Activated CD4-positive, alpha-beta memory T cell treated with anti-CD3 and anti-CD28 coated beads for 36 hours (primary cell): ENCODE results near the gene COA8. TPM values are rescaled to one million over a fixed set of nuclear protein-coding genes. Genes with fewer than 3 reads are reported as not detected.

ENCODE experiments used
- CTCF ChIA-PET: fragments of 350-600 bp; sonication (Branson Sonifier 250); formaldehyde crosslinking; loops from one replicate; lab custom pipeline; 2021; ENCODE audit warnings: antibody characterized with exemption, inconsistent platforms; lab: Charles Lee
- POLR2A ChIA-PET: fragments of 350-600 bp; sonication (Branson Sonifier 250); formaldehyde crosslinking; loops from one replicate; lab custom pipeline; 2021; ENCODE audit warnings: antibody characterized with exemption; lab: Charles Lee
- DNase-seq: peaks from one replicate; pipeline ENCODE4 v3.0.0-alpha.2; 2020
- H3K27ac Mint-ChIP-seq: one replicate; pipeline ENCODE4 v1.8.0; 2021; ENCODE audit warnings: mixed read lengths
- H3K27me3 Mint-ChIP-seq: one replicate; pipeline ENCODE4 v1.8.0; 2021; ENCODE audit warnings: mixed read lengths
- H3K36me3 Mint-ChIP-seq: one replicate; pipeline ENCODE4 v1.8.0; 2021; ENCODE audit warnings: mixed read lengths
- H3K4me1 Mint-ChIP-seq: one replicate; pipeline ENCODE4 v1.8.0; 2021; ENCODE audit warnings: low read depth, mixed read lengths
- H3K4me3 Mint-ChIP-seq: one replicate; pipeline ENCODE4 v1.8.0; 2021; ENCODE audit warnings: mild to moderate bottlenecking, mixed read lengths
- H3K9me3 Mint-ChIP-seq: one replicate; pipeline ENCODE4 v1.8.0; 2021; ENCODE audit warnings: mixed read lengths
- intact Hi-C: fragments of 100-400 bp; cut with micrococcal nuclease; formaldehyde crosslinking; loops from one replicate; pipeline ENCODE4 v1.15.1; 2023
- total RNA-seq, 2 experiments: library from RNA; stranded (reverse); gene quantifications; one replicate each; pipeline ENCODE4 v1.2.3, GENCODE V29; 2021

Gene COA8
- total RNA-seq, 2 experiments from 2014 or later, result 46.2 to 48.9 TPM

DNA sequence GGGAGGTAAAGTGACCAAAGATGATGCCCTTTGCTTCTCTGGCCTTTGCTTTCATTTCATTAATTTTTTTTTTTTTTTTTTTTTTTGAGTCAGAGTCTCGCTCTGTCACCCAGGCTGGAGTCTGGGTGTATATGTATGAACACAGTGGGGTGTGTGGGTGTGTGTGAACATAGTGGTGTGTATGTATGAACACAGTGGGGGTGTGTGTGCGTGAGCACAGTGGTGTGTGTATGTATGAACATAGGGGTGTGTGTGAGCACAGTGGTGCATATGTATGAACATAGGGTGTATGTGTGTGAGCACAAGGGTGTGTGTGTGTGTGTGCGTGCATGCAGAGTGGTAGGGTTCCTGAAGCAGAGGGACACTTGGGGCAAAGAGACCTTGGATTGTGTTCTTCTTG is 75.8 kb downstream of the COA8 start:
- ChIA-PET CTCF (no interaction called here), POLR2A (no interaction called here)
- no peak for DNase-seq
- H3K27ac Mint-ChIP-seq, result peak overlapping the region; percentile 40
- H3K9me3 Mint-ChIP-seq, result no peaks in the 10 kb centered on the region
- peaks cover 12% of the 10 kb centered on the region for H3K36me3 Mint-ChIP-seq
- H3K4me3 Mint-ChIP-seq, result no peak overlapping the region
- peaks cover 48% of the 10 kb centered on the region for H3K4me1 Mint-ChIP-seq
- intact Hi-C loops, result no loop called here
- no peaks in the 10 kb centered on the region for H3K27me3 Mint-ChIP-seq

Other genes with a start within 250 kb of the COA8 start
- 100 to 1,000 TPM; 192 to 196 TPM for gene EIF5, start 228.7 kb upstream of the COA8 start, total RNA-seq
- 10 to 100 TPM; 63.4 to 69.1 TPM for gene MARK3, start 177.5 kb upstream of the COA8 start, total RNA-seq
- gene CKB, start 40.1 kb upstream of the COA8 start, total RNA-seq, result 1 to 10 TPM; 5.9 to 6.1 TPM
- gene TRMT61A, start 33.8 kb upstream of the COA8 start, total RNA-seq, result 1 to 10 TPM; 7.4 to 7.6 TPM
- 10 to 100 TPM; 23.2 to 23.8 TPM for gene BAG5, start 303 bp upstream of the COA8 start, total RNA-seq
- 100 to 1,000 TPM; 119 to 130 TPM for gene KLC1, start 66.3 kb downstream of the COA8 start, total RNA-seq
- gene XRCC3, start 152.5 kb downstream of the COA8 start, total RNA-seq, result 10 to 100 TPM; 41.9 to 48.5 TPM
- gene ZFYVE21, start 152.8 kb downstream of the COA8 start, total RNA-seq, result 10 to 100 TPM; 14.9 to 15.9 TPM